Neural progenitor cell (in vitro differentiated cells): Measurements from ENCODE around the gene DMPK. TPM values are rescaled to one million over a fixed set of nuclear protein-coding genes. Genes with fewer than 3 reads are reported as not detected.
A peak's percentile ranks its signal among the peaks of the same experiment; 100 is the strongest.

Experiments
- DNase-seq: peaks from one replicate; pipeline ENCODE4 v3.0.0-alpha.2; 2016; ENCODE audit warnings: low spot score
- H2AFZ ChIP-seq: fragments of 200-600 bp; sonication (generic); replicated peaks from 2 replicates; pipeline ENCODE4 v1.6.1; 2016; ENCODE audit warnings: antibody characterized with exemption
- H3F3A ChIP-seq: fragments of 200-600 bp; sonication (generic); 2 replicates; pipeline ENCODE4 v1.6.1; 2016; ENCODE audit warnings: antibody characterized with exemption, low read depth
- H3K27ac ChIP-seq: fragments of 200-600 bp; sonication (generic); 2 replicates; pipeline ENCODE4 v1.5.1; 2016; ENCODE audit warnings: mild to moderate bottlenecking
- H3K27me3 ChIP-seq: fragments of 200-600 bp; sonication (generic); 2 replicates; pipeline ENCODE4 v1.6.1; 2016; ENCODE audit warnings: mild to moderate bottlenecking, moderate library complexity
- H3K36me3 ChIP-seq: fragments of 200-600 bp; sonication (generic); 2 replicates; pipeline ENCODE4 v1.5.1; 2016
- H3K4me1 ChIP-seq: fragments of 200-600 bp; sonication (generic); 2 replicates; pipeline ENCODE4 v1.6.1; 2016; ENCODE audit warnings: mixed run types
- H3K4me2 ChIP-seq: fragments of 200-600 bp; sonication (generic); 2 replicates; pipeline ENCODE4 v1.6.1; 2016
- H3K4me3 ChIP-seq: fragments of 200-600 bp; sonication (generic); 2 replicates; pipeline ENCODE4 v1.5.1; 2016
- H3K79me2 ChIP-seq: fragments of 200-600 bp; sonication (generic); 2 replicates; pipeline ENCODE4 v1.6.1; 2016; ENCODE audit warnings: low read depth
- H3K9ac ChIP-seq: fragments of 200-600 bp; sonication (generic); 2 replicates; pipeline ENCODE4 v1.6.1; 2016
- H3K9me3 ChIP-seq: fragments of 200-600 bp; sonication (generic); 2 replicates; pipeline ENCODE4 v1.5.1; 2016; ENCODE audit warnings: low read depth
- H4K20me1 ChIP-seq: fragments of 200-600 bp; sonication (generic); 2 replicates; pipeline ENCODE4 v1.6.1; 2016; ENCODE audit warnings: low read depth
- H3K27ac Mint-ChIP-seq: 3 replicates; pipeline ENCODE4 v1.8.0; 2021; ENCODE audit warnings: mixed read lengths
- H3K27me3 Mint-ChIP-seq: 2 replicates; pipeline ENCODE4 v1.8.0; 2022; ENCODE audit warnings: low read depth, mild to moderate bottlenecking, inconsistent platforms, moderate library complexity, mixed read lengths; ENCODE audit not compliant: insufficient read depth
- H3K36me3 Mint-ChIP-seq: 3 replicates; pipeline ENCODE4 v1.8.0; 2021; ENCODE audit warnings: mixed read lengths
- H3K4me1 Mint-ChIP-seq: 3 replicates; pipeline ENCODE4 v1.8.0; 2021; ENCODE audit warnings: mixed read lengths
- H3K4me3 Mint-ChIP-seq: 3 replicates; pipeline ENCODE4 v1.8.0; 2021; ENCODE audit warnings: mild to moderate bottlenecking, moderate library complexity, mixed read lengths
- H3K9me3 Mint-ChIP-seq: 3 replicates; pipeline ENCODE4 v1.8.0; 2020; ENCODE audit warnings: mixed read lengths
- CTCF ChIP-seq: fragments of 200-600 bp; sonication (generic); IDR thresholded peaks from 2 replicates; pipeline ENCODE4 v1.5.1; 2017; ENCODE audit warnings: antibody characterized with exemption, mild to moderate bottlenecking
- EZH2 ChIP-seq: fragments of 200-600 bp; sonication (generic); IDR thresholded peaks from 2 replicates; pipeline ENCODE4 v1.6.1; 2017; ENCODE audit warnings: antibody characterized with exemption, mild to moderate bottlenecking, moderate library complexity
- EZH2phosphoT487 ChIP-seq: fragments of 200-600 bp; sonication (generic); IDR thresholded peaks from 2 replicates; pipeline ENCODE4 v1.6.1; 2017; ENCODE audit warnings: antibody characterized with exemption
- total RNA-seq: library from RNA; depleted of rRNA; stranded (reverse); fragments of >200 nt; gene quantifications from 2 replicates; pipeline ENCODE4 v1.2.3, GENCODE V29; 2015; ENCODE audit warnings: low replicate concordance

The DMPK gene
- total RNA-seq, 1 donor from 2014 or later: 5.5 TPM

GRCh38 chr19:45757695-45758094, 24.6 kb downstream of the DMPK start:
- H3K36me3 ChIP-seq: no peaks in the 10 kb centered on the region
- H2AFZ ChIP-seq: no peak overlapping the region
- no peaks in the 10 kb centered on the region for H3K27me3 ChIP-seq
- TF ChIP-seq EZH2 (no peak), CTCF (no peak), EZH2phosphoT487 (no peak)
- H3K4me1 Mint-ChIP-seq: peaks cover 3% of the 10 kb centered on the region
- H4K20me1 ChIP-seq: no peaks in the 10 kb centered on the region
- H3K4me3 Mint-ChIP-seq: no peak overlapping the region
- H3K27ac ChIP-seq: no peak overlapping the region
- no peak overlapping the region for H3K27ac Mint-ChIP-seq
- no peak overlapping the region for H3K9ac ChIP-seq
- H3K79me2 ChIP-seq: no peaks in the 10 kb centered on the region
- no peak for DNase-seq
- no peak overlapping the region for H3K4me3 ChIP-seq
- H3K4me1 ChIP-seq: no peaks in the 10 kb centered on the region
- H3K4me2 ChIP-seq: no peak overlapping the region
- no peaks in the 10 kb centered on the region for H3K9me3 Mint-ChIP-seq
- no peaks in the 10 kb centered on the region for H3F3A ChIP-seq
- no peaks in the 10 kb centered on the region for H3K36me3 Mint-ChIP-seq
- no peaks in the 10 kb centered on the region for H3K9me3 ChIP-seq
- peaks cover 4% of the 10 kb centered on the region for H3K27me3 Mint-ChIP-seq

GRCh38 chr19:45754323-45754722, 28.0 kb downstream of the DMPK start:
- H3K79me2 ChIP-seq: no peaks in the 10 kb centered on the region
- H3K27ac ChIP-seq: no peak overlapping the region
- Mint-ChIP-seq H3K4me1 (peaks cover 5% of the 10 kb centered on the region), H3K36me3 (no peaks in the 10 kb centered on the region), H3K27me3 (peaks cover 9% of the 10 kb centered on the region), H3K9me3 (no peaks in the 10 kb centered on the region), H3K27ac (no peak overlapping the region), H3K4me3 (no peak overlapping the region)
- no peaks in the 10 kb centered on the region for H3K36me3 ChIP-seq
- H3K4me1 ChIP-seq: no peaks in the 10 kb centered on the region
- no peaks in the 10 kb centered on the region for H3K9me3 ChIP-seq
- H2AFZ ChIP-seq: no peak overlapping the region
- no peak for TF ChIP-seq CTCF
- TF ChIP-seq EZH2phosphoT487: no peak
- no peak for TF ChIP-seq EZH2
- no peak overlapping the region for H3K9ac ChIP-seq
- no peak for DNase-seq
- H3K4me3 ChIP-seq: no peak overlapping the region
- H3K4me2 ChIP-seq: no peak overlapping the region
- no peaks in the 10 kb centered on the region for H3F3A ChIP-seq
- H4K20me1 ChIP-seq: no peaks in the 10 kb centered on the region
- no peaks in the 10 kb centered on the region for H3K27me3 ChIP-seq

- H3K27ac Mint-ChIP-seq: no peak overlapping the region
- peaks cover 5% of the 10 kb centered on the region for H3K4me1 Mint-ChIP-seq
- no peaks in the 10 kb centered on the region for H3K27me3 ChIP-seq
- H4K20me1 ChIP-seq: no peaks in the 10 kb centered on the region
- no peaks in the 10 kb centered on the region for H3K9me3 Mint-ChIP-seq
- H3K4me2 ChIP-seq: no peak overlapping the region
- H3K36me3 Mint-ChIP-seq: no peaks in the 10 kb centered on the region
- peaks cover 9% of the 10 kb centered on the region for H3K27me3 Mint-ChIP-seq
- no peaks in the 10 kb centered on the region for H3F3A ChIP-seq
- DNase-seq: peak; percentile 63
- H2AFZ ChIP-seq: peak overlapping the region; percentile 86
- no peaks in the 10 kb centered on the region for H3K79me2 ChIP-seq
- no peak overlapping the region for H3K4me3 ChIP-seq
- H3K27ac ChIP-seq: no peak overlapping the region
- no peaks in the 10 kb centered on the region for H3K4me1 ChIP-seq
- H3K4me3 Mint-ChIP-seq: no peak overlapping the region
- TF ChIP-seq EZH2phosphoT487: no peak
- TF ChIP-seq CTCF: peak; percentile 40
- TF ChIP-seq EZH2: no peak
- no peaks in the 10 kb centered on the region for H3K9me3 ChIP-seq
- no peaks in the 10 kb centered on the region for H3K36me3 ChIP-seq
- no peak overlapping the region for H3K9ac ChIP-seq
Observed at GRCh38 chr19:45753548-45753947, 28.7 kb downstream of the DMPK start.
